ENCODE results near the gene MCRS1.

MCRS1 gene

DNA sequence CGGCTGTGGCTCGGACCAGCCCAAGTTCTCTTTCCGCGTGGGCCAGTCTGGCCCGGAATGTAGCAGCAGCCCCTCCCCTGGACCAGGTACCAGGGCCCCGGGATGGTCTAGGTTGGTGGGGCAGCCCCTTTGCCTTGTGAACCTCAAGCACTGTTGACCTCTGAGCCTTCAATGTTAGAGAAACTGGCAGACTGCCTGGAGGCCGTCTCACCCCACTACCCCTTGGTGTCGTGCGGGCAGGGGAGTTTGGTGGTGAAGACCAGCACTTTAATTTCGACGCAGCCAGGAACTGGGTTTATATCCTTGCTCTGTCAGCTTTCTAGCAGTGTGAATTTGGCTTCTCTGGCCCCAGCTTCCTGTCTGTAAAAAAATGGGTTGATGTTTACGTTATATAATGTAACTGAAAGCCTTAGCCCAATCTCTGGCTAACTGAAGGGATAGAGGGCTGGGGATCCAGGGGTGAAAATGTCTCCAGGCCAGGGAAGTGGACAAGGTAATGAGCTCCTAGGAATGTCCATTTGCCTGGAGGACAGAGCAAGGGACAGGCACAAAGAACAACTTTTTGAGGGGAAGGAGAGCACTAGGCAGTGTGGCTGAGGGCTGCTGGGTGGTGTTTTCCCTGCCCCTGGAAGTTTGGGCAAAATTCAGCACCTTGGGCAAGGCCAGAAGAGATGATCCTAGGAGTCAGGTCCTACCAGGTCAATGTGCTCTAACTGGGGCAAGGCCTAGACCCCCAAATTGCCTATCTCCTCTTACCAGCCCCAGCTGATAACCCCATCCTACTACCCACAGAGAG lies 11.4 kb downstream of the MCRS1 start:
- in situ Hi-C loops (cut with MboI; ENCODE audit: low sequenced_read_pairs), result no loop called here

DNA sequence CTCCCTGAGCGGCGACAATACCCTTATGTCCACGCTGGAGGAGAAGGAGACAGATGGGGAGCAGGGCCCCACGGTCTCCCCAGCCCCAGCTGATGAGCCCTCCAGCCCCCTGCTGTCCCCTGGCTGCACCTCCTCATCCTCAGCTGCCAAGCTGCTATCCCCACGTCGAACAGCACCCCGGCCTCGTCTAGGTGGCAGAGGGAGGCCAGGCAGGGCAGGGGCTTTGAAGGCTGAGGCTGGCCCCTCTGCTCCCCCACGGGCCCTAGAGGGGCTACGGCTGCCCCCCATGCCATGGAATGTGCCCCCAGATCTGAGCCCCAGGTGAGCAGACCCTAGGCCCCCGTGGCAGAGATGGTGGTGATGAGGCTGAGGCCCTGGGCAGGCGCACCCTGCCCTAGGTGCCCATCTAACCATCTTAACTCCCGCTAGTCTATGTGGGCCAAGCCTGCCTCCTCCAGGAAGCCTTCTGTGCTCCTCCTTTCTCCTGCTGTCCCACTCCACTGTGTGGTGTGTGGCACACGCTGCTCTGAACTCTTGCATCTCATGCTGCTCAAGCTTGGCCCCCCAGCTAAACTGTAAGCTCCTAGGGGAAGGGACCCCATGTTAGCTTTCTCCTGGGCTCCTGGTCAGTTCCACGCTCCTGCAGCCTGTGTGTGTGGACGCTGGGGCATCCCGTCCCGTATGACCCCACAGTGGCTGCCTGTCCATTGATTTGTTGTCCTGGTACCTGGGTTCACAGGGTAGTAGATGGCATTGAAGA lies 12.1 kb downstream of the MCRS1 start:
- in situ Hi-C loops (cut with MboI; ENCODE audit: low sequenced_read_pairs), result no loop called here

DNA sequence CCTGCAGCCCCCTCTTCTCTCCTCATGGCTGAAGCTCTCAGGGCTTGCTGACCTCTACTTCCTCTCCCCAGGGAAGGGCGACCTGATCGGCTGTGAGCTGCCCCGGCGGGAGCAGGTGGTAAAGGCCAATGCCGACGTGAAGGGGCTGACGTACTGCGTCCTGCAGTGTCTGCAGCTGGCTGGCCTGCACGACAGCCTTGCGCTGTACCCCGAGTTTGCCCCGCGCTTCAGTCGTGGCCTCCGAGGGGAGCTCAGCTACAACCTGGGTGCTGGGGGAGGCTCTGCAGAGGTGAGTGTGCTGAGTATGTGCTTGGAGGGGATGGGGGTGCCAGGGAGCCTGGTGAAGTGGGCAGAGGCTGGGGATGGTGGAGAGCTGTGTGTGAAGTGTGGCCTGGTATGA lies 13.7 kb downstream of the MCRS1 start:
- in situ Hi-C loops (cut with MboI; ENCODE audit: low sequenced_read_pairs), result no loop called here

DNA sequence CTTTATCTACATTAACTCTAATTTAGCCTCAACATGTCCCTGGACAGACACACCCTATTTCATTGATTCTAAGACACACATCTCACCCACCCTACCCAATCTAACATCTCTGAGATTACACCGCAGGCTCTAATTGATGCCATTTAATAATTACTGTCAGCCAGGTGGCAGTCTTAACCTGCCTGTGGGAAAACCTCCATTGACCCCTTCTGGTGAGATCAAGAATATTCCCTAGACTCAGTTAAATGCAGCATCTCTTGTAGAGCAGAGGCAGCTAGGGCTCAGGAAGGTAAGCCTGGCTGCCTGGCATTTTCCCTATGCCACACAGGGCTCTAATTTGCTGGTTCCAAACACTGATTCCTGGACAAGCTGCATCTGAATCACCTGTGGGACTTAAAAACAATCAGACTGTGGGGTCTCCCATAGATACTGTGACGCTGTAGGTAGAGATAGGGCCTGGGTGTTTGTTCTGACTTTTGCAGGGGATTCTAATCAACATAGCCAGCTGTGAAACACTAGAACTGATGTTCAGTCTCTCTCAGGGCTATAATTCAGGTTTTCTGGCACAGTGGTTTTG lies 14.3 kb downstream of the MCRS1 start:
- in situ Hi-C loops (cut with MboI; ENCODE audit: low sequenced_read_pairs), result no loop called here

DNA sequence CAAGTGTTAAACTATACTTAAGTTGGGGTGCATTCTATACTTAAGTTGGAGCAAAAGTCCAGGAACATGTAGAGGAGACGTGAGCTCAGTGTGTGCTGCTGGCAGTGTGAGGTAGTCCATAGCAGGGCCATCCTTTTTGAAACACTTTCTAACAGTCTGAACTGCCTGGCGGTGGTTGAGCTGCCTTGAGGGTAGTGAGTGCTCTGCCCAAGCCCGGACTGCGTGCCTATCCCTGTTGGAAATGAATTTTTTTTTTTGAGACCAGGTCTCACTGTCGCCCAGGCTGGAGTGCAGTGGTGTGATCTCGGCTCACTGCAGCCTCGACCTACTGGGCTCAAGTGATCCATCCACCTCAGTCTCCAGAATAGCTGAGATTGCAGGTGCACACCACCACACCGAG lies 15.0 kb downstream of the MCRS1 start:
- in situ Hi-C loops (cut with MboI; ENCODE audit: low sequenced_read_pairs), result no loop called here

DNA sequence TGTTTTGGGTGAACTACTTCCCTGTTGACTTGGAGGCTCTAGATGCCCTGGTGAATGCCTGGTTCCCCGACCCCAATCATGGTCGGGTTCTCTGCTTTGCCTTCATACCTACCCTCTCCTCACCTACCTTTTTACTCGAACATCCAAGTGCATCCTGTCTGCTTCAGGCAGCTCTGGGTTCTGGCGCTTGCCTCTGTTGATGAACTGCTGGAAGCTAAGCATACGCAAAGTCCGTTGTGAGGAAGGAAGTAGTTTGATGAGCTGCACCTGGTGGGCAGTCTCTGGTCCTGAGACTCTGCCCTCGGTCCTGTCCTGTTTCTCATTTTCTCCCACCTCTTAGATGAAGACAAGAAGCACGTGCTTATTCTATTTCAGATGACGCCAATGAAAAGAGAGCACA lies 15.5 kb downstream of the MCRS1 start:
- in situ Hi-C loops (cut with MboI; ENCODE audit: low sequenced_read_pairs), result no loop called here

DNA sequence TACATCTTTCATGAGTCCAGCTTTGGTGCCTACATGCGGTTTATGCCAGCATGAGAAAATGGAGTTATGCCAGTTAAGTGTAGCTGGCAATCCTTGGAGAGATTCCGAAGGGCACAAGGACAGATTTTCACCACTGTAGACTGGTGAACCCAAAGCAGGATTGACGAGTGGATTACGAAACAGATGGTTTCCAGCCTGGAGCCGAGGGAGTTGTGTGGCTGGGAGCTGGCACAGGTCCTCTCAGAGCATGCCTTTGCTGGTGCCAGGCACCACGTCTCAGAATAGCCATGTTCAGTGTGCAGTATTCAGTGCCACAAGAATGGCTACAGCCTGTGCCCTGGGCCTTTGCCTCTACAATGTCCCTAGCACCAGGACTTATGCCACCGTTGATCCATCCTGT lies 15.9 kb downstream of the MCRS1 start:
- in situ Hi-C loops (cut with MboI; ENCODE audit: low sequenced_read_pairs), result no loop called here

DNA sequence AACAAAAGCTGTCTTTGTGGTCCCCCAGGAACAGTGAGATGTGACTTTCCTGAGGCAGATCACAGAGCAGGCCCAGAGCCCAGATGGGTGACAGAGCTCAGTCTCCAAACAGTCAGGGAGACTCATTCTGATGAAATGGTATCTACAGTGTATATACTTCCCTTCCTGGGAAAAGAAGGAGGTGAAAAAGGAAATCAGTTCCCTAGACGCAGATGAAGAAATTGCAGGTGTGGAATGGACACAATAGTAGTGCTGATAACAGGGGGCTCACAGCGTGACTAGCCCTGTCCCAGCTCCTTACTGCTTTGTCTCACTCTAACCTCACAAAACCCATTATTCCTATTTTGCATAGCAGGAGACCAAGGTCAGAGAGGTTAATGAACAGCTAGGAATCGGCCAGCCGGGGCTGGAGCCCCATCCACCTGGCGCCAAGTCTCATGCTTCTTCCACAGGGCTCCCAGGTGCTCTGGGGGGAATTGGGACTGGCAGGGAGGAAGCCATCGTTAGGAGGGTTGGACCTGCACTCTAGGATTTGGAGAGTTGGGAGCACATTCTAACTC lies 17.2 kb downstream of the MCRS1 start:
- in situ Hi-C loops (cut with MboI; ENCODE audit: low sequenced_read_pairs), result no loop called here

DNA sequence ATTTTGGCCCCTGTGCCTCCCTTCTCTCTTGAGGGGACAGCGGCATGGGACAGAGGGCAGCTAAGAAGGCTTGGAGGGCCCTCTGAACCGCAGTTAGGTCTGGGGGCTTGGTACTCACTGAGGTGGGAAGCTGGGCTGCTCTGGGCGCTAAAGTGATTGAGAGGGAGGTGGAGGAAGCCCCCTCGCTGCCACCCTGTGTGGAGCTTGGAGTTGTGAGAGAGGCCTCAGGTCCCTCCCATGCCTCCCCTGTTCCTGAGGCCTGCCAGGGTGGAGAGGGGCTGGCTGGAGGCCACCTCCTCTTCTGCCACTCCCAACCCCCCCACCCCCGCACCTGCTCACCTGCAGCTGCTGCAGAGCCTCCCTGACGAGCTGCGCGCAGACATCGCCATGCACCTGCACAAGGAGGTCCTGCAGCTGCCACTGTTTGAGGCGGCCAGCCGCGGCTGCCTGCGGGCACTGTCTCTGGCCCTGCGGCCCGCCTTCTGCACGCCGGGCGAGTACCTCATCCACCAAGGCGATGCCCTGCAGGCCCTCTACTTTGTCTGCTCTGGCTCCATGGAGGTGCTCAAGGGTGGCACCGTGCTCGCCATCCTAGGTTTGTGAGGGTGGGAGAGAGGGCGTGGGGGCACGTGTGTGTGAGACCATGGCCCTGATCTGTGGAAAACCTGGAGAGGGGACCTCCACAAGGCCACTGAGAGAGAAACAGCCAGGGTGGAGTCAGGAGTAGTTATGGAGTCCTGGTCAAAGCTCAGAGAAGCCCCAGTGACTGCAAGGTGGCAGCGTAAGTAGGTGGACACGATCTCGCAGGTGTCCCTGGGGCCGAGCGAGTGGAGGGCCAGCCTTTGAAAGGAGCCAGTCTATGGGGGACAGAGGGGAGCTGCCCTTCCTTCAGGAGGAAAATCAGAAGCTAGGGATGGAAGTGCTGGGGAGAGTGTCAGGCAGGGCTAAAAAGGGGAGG lies 17.9 kb downstream of the MCRS1 start:
- in situ Hi-C loops (cut with MboI; ENCODE audit: low sequenced_read_pairs), result no loop called here

DNA sequence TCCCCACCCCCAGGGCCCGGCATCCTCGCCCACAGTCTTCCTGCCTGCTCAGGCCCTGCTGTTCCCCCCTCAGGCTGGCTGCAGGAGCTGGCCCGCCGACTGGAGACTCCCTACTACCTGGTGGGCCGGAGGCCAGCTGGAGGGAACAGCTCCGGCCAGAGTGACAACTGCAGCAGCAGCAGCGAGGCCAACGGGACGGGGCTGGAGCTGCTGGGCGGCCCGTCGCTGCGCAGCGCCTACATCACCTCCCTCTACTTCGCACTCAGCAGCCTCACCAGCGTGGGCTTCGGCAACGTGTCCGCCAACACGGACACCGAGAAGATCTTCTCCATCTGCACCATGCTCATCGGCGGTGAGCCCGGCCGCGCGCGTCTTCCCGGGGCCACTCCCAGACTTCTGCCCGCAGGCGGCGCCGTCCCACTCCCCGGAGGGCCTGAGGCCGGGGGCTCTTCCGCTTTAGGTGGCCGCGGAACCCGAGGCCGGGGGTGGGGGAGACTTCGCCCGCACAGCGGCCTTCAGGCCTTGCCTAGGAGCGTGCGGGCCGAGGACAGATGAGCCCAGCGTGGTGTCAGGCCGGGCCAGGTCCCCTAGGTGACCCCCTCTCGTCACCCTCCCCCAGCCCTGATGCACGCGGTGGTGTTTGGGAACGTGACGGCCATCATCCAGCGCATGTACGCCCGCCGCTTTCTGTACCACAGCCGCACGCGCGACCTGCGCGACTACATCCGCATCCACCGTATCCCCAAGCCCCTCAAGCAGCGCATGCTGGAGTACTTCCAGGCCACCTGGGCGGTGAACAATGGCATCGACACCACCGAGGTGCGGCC lies 18.9 kb downstream of the MCRS1 start:
- in situ Hi-C loops (cut with MboI; ENCODE audit: low sequenced_read_pairs), result no loop called here

DNA sequence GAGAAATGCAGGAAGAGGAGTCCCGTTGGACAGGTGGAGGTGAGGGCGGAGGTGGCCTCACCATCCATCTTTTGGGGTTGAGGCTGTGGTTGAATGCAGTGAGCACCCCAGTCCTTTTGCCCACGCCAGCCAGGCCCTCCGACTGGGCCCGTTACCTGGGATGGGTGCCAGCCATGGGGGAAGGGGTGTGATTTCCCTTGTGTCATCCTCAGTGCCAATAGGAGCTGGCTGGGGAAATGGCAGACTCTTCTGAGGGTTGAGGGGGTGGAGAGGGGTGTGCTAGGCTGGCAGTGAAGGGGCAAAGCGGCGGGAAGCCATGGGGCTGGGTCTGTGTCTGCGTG lies 19.5 kb downstream of the MCRS1 start:
- in situ Hi-C loops (cut with MboI; ENCODE audit: low sequenced_read_pairs), result no loop called here

DNA sequence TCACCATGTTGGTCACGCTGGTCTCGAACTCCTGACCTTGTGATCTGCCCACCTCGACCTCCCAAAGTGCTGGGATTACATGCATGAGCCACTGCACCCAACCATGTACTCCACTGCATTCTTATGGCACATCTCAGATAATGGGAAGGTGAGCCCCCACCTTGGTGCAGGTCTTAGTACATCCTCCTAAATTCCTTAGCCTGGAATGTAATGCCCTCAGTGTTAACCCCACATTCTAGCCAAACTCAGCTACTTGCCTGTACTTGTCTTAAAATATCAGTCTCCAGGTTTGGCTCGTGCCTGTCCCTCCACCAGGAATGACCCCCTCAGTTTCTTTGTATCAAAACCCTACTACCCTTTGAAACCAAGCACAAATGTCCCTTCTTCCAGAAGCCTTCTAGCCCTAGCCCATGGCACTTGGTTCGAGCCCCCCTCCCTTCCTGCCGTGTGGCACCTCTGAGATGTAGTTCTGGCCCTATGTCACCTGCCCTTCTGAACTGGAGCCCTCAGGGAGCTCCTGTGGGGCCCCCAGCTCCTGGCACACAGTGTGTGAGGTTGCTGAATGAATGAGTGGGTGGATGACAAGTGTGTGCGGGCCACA lies 20.8 kb downstream of the MCRS1 start:
- in situ Hi-C loops (cut with MboI; ENCODE audit: low sequenced_read_pairs), result no loop called here

DNA sequence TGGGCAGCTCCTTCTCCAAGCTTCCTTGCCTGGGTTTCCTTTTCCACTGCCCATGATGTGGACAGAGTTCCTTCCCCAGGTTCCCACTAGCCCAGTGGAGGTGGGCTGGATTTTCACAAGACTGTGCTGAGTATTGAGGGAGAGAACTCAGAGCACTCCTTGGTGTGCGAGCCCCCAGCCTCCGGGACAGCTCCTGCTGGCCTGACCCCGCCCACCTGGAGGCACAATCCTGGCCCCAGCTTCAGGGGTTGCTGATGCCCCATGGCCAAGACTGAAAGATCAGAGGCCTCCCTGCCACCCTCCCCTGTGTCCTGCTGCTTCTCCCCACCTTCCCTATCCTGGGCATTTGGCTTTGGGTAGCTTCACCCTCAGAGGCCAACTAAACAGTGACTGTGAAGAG lies 21.5 kb downstream of the MCRS1 start:
- in situ Hi-C loops (cut with MboI; ENCODE audit: low sequenced_read_pairs), result no loop called here

DNA sequence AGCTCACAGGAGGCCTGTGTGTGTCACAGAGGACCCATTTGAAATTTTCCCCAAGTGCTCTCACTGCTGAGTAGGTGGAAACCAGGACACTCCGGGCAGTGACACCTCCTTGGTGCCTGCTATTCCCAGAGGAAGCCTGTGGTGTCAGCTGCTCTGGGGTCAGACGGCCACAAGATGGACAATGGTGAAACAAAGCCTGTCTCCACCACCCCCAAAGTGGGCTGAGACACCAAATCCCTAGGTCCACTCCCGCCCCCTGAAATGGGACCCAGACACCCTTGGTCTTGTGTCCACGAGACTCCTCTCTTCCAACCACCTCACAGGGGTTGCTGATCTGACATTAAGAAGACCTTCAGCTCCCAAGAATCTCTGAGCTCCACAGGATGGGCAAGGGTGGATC lies 22.1 kb downstream of the MCRS1 start:
- in situ Hi-C loops (cut with MboI; ENCODE audit: low sequenced_read_pairs), result no loop called here

DNA sequence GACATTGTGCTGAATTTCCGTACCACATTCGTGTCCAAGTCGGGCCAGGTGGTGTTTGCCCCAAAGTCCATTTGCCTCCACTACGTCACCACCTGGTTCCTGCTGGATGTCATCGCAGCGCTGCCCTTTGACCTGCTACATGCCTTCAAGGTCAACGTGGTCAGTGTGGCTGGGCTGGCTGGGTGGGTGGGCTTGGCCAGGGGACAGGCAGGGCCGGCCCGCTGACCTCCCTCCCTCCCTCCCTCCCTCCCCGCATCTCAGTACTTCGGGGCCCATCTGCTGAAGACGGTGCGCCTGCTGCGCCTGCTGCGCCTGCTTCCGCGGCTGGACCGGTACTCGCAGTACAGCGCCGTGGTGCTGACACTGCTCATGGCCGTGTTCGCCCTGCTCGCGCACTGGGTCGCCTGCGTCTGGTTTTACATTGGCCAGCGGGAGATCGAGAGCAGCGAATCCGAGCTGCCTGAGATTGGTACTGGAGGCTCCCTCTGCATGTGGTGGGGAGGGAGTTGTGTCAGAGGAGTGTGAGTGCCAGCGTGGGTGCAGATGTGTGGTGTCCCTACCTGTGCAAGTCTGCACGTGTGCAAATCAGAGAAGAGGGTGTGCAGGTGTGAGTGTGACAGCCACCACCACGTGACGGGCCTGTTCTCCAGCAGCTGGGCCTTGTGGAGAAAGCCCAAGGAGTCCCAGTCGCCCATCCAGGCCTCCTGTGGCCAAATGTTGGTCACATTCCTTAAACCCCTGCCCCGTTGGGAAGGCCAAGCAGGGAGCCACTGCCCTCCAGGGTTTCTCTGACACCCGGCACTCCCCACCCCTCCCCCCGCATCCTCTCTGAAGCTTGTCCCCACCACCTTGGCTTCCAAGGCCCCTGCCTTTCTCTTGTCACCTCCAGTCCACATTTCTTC lies 23.8 kb downstream of the MCRS1 start:
- in situ Hi-C loops (cut with MboI; ENCODE audit: low sequenced_read_pairs), result no loop called here

DNA sequence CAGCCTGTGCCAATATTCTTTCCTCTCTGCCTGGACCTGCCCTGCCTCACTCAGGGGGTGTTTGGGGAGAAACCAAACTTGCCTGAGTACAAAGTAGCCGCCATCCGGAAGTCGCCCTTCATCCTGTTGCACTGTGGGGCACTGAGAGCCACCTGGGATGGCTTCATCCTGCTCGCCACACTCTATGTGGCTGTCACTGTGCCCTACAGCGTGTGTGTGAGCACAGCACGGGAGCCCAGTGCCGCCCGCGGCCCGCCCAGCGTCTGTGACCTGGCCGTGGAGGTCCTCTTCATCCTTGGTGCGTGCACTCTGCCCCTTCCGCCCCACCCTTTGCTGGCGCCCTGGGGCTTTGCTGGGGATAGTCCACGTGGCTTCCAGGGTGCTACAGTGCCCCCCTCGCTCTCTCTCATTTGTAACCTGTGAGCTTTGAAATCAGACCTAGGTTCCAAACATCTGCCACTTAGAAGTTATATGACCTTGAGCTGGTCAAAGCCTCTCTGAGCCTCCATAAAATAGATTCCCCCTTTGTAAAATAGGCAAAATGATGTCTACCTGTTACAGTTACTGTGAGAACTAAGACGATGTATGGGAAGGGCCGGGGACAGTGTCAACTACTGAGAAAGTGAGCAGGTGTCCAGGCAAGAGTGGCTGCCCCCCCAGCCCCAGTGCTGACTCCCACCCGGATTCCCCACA lies 24.6 kb downstream of the MCRS1 start:
- in situ Hi-C loops (cut with MboI; ENCODE audit: low sequenced_read_pairs), result no loop called here

DNA sequence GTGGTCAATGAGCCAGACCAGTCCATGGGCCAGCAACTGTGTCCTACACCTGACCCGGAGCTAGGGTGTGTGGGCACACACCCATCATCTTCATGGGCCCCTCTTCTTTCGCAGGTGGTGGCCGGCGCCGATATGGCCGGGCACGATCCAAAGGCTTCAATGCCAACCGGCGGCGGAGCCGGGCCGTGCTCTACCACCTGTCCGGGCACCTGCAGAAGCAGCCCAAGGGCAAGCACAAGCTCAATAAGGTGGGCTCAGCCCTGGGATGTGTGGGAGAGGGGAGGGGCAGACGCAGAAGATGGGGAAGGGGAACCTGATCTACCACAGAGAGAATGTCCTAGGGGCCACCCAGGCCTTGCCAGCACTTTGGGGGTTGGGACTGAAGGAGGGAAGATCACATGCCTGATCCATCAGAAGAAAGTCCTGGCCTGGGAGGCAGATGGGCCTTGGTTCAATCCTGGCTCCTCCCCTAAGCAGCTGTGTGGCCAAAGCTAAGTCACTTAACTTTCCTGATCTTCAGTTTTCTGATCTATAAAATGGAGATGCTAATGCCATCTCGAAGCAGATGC lies 25.3 kb downstream of the MCRS1 start:
- in situ Hi-C loops (cut with MboI; ENCODE audit: low sequenced_read_pairs), result no loop called here

Data from HL-60/S4 treated with retinoic acid at 250 ng/mL for 4 days and 3 days (cell line).